ENCODE results near the gene CACNA1E. TPM values are rescaled to one million over a fixed set of nuclear protein-coding genes. Genes with fewer than 3 reads are reported as not detected.
"Not testable (repeated sequence)": the region's sequence is repeated elsewhere in the genome, so short reads cannot be mapped to it uniquely, and the experiment has no call there.

The CACNA1E gene
- polyA plus RNA-seq, 3 donors, result 0.01 to 0.10 TPM; not detected in 1

- WGBS, 3 donors, result 77 to 84% (median 83%) methylated on average over 5 of the region's 5 CpGs
- no peak overlapping the region for H3K27ac ChIP-seq (ENCODE audit: low read depth, low read length)
Measured at GRCh38 chr1:181506563-181507353, 23.4 kb downstream of the CACNA1E start.

- 65 to 78% (median 67%) methylated on average over 9 of the region's 9 CpGs for WGBS, 3 donors
- H3K27ac ChIP-seq (ENCODE audit: low read depth, low read length), result no peak overlapping the region
Measured at GRCh38 chr1:181508486-181509165, 25.3 kb downstream of the CACNA1E start.

DNA sequence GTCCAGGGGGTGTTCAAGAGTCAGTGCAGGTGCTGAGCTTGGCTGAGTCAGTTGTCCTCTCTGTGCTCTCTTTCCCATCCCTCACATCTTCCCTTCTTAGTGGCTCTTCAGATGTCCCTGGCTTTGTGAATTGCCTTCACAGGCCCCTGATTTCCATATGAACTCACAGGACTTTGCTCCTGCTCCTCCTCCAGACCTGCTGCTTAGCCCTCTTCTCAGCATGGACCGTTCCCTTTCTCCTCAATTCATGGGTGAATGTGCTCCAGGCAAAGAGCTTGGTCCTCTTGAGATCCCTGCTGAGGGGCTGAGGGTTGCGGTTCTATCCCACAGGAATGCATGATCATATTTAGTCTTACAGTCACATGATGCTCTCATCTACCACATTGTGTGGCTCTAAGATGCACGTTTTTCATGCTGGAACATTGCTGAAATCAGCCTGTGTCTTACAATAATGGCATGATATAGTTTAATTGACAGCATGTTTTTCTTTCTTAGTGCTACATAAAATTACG is 30.5 kb downstream of the CACNA1E start:
- WGBS, 3 donors, result 60 to 79% (median 67%) methylated on average over 4 of the region's 4 CpGs
- H3K27ac ChIP-seq (ENCODE audit: low read depth, low read length), result no peak overlapping the region

GRCh38 chr1:181514298-181515290 is 31.3 kb downstream of the CACNA1E start:
- H3K27ac ChIP-seq (ENCODE audit: low read depth, low read length), result no peak overlapping the region
- WGBS, 3 donors, result 65 to 83% (median 73%) methylated on average over 4 of the region's 4 CpGs

DNA sequence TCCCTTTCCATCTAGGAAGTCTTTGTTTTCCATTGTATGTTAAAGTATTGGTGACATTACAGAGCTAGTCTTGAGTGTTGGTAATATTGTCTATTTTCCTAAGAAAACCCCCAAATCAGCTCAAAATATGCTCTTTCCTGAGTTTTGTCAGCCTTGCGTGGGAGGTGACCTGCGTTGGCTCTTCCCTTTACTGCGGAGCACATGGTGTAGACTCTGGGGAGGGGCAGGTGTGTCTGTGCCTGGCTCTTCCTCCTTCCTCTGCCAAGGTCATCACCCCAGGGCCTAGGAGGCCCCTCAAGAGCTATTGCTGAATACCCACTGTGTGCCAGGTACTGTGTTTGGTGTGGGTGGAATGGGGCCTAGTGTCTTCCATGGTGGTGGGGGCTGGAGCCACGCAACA is 33.4 kb downstream of the CACNA1E start:
- H3K27ac ChIP-seq (ENCODE audit: low read depth, low read length), result no peak overlapping the region
- 85 to 91% (median 87%) methylated on average over 4 of the region's 4 CpGs for WGBS, 3 donors

DNA sequence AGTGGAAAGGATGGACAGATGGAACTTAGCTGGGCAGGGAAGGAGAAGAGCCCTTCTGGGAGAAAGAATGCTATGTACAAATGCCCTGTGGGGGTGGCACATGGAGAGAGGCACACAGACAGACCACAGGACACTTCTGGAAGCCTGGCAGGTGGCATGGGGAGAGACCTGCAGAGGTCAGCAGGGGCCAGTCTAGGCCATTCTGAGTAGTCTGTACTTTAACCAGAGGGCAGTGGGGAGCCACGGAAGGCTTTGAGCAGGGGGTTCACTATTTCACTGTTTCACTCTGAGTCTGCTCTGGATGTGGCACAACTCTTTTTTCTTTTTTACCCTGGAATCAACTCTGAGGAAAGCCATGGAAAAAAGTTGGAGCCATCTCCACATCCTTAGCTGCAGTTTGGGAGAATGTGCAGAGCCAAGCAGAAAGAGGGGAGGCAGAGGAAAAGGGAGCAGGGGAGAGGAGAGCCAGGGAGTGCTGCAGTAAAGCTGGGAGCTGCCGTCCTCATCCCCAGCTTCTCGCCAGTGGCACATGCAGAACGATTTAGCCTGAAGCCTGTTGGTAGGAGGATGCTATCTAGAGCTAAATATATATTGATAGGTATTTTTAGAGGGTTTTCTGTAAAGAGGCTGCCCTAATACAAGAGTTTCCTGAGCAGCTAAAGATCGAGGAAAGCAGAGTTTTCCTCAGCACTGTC is 34.0 kb downstream of the CACNA1E start:
- H3K27ac ChIP-seq (ENCODE audit: low read depth, low read length), result no peak overlapping the region
- 38 to 53% (median 42%) methylated on average over 5 of the region's 5 CpGs for WGBS, 3 donors

- no peak overlapping the region for H3K27ac ChIP-seq (ENCODE audit: low read depth, low read length)
- WGBS, 3 donors, result 40 to 68% (median 49%) methylated on average over 2 of the region's 2 CpGs
Measured at GRCh38 chr1:181518152-181518551, 34.8 kb downstream of the CACNA1E start.

DNA sequence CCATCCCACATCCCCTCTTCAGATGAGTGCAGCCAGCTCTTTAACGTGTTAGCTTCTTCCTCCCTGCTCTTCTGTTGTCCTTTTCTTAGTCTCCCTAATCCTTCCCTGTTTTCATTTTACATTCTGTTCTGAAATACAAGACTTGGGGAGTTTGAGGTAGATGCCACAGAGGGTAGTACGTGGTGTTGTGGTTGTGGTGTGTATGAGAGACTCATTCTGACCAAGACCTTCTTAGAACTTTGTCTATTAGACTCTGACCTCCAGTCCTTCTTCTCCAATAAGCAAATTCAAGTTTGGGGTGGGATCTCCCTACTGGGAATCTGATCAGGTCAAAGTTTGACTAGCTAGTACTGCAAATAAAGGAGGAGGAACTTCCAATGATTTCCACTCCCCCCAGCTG is 39.5 kb downstream of the CACNA1E start:
- H3K27ac ChIP-seq (ENCODE audit: low read depth, low read length), result no peak overlapping the region
- WGBS, 3 donors, result 28 to 63% (median 48%) methylated on average over 2 of the region's 2 CpGs

- no peak overlapping the region for H3K27ac ChIP-seq (ENCODE audit: low read depth, low read length)
- 91 to 97% (median 95%) methylated on average over 1 of the region's 1 CpG for WGBS, 3 donors
Measured at GRCh38 chr1:181525104-181525721, 41.9 kb downstream of the CACNA1E start.

- H3K27ac ChIP-seq (ENCODE audit: low read depth, low read length), result not testable (repeated sequence)
Measured at GRCh38 chr1:181528241-181528640, 44.9 kb downstream of the CACNA1E start.

DNA sequence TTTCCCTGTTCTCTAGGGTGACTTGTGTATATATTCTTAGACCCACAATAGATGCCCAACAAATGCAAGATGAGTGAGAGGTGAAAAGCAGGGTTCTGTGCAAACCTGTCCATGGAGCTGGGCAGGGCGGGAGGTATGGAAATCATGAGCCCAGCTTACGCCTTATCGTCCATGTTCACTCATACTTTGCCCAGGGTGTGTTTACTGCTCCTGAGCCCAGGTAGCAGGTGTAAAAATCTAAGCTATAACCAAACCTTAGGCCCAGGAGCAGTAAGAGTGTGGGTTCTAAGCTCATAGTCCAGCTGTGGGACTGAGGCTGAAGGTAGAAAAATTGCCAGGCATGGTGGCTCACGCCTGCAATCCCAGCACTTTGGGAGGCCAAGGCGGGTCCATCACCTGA is 48.1 kb downstream of the CACNA1E start:
- WGBS, 3 donors, result 78 to 94% (median 91%) methylated on average over 5 of the region's 5 CpGs
- H3K27ac ChIP-seq (ENCODE audit: low read depth, low read length), result no peak overlapping the region

DNA sequence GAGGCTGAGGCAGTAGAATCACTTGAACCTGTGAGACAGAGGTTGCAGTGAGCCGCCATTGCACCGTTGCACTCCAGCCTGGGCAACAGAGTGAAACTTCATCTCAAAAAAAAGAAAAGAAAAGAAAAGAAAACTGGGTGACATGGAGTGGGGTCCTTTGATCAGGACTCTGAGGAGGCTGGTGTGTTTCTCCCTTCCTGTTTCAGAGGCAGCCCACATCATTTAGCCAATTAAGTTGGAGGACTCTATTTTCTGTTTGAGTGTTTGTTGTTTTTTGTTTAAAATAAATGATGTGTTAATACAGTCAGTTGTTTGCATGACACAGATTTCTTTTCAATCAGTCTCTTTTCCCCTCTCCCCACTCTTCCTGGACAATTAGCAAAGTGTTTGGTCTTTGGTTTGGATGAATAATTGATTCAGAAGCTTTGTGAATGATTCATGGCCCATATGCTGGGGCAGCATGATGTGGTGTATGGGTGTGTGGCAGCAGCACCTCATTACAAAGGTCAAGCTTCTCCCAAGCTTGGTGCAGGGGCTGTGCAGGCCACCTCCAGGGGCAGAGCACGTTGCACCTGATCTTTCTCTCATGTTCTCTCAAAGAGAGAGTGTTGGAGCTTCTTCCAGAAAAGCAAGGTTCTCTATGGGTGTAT is 48.8 kb downstream of the CACNA1E start:
- WGBS, 3 donors, result 67 to 83% (median 81%) methylated on average over 3 of the region's 3 CpGs

GRCh38 chr1:181538836-181539235 is 55.5 kb downstream of the CACNA1E start:
- 46 to 69% (median 61%) methylated on average over 2 of the region's 2 CpGs for WGBS, 3 donors

More for the DNA sequence above, 48.8 kb downstream of the CACNA1E start:
- no peak overlapping the region for H3K27ac ChIP-seq (ENCODE audit: low read depth, low read length)

GRCh38 chr1:181541458-181541857 is 58.1 kb downstream of the CACNA1E start:
- H3K27ac ChIP-seq (ENCODE audit: low read depth, low read length), result no peak overlapping the region
- 62 to 78% (median 72%) methylated on average over 5 of the region's 5 CpGs for WGBS, 3 donors

More at GRCh38 chr1:181538836-181539235, 55.5 kb downstream of the CACNA1E start:
- no peak overlapping the region for H3K27ac ChIP-seq (ENCODE audit: low read depth, low read length)

DNA sequence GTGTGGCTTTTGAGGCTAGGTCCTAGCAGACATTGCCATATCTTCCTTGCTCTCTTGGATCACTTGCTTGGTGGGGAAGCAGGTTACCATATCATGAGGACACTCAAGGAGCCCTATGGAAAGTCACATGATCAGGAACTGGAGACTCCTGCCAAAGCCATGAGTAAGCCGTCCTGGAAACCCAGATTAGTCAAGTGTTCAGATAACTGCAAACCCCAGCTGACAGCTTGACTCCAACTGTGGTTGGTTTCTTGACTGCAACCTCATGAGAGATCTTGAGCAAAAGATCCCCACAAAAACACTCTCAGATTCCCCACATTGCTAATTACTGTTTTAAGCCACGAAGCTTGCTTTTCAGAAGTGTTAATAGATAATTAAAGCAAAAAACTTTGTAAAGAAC is 58.6 kb downstream of the CACNA1E start:
- no peak overlapping the region for H3K27ac ChIP-seq (ENCODE audit: low read depth, low read length)
- WGBS, 3 donors, result 49 to 67% (median 60%) methylated on average over 2 of the region's 2 CpGs

GRCh38 chr1:181542406-181542805 is 59.1 kb downstream of the CACNA1E start:
- not testable (repeated sequence) for H3K27ac ChIP-seq (ENCODE audit: low read depth, low read length)
- WGBS, 3 donors, result 45 to 66% (median 57%) methylated on average over 4 of the region's 4 CpGs

GRCh38 chr1:181545395-181545794 is 62.1 kb downstream of the CACNA1E start:
- 23 to 35% (median 32%) methylated on average over 4 of the region's 4 CpGs for WGBS, 3 donors

More at GRCh38 chr1:181545395-181545794, 62.1 kb downstream of the CACNA1E start:
- no peak overlapping the region for H3K27ac ChIP-seq (ENCODE audit: low read depth, low read length)

Measured in adipose tissue (tissue), 3 donors.